ENCODE data around the gene RTTN. TPM values are rescaled to one million over a fixed set of nuclear protein-coding genes. Genes with fewer than 3 reads are reported as not detected.

Gene RTTN
- total and polyA plus RNA-seq, 10 of the 15 experiments (the other 5 are each of a cell fraction or from before 2014, with no cell fraction given) = 9.4 to 36.6 (median 15.7) TPM

DNA sequence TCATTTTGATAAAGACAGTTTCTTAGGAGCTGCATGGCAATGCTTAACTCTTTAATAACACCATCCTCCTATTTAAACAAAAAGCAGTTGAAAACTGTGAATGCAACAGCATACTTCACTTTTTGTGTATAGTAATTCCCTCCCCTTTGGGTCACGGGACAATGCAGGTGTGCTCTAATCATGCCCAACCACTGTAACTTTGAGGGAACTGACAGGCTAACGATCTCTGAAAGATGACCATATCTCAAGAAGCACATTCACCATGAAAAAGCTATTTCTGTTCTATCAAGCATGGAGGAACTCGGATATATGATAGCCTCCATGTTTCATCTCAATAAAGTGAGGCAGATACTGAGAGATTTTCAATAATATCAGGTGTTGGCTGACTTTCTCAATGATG is 176.8 kb downstream of the RTTN start (continued):
- TF ChIP-seq, protein P1, sequence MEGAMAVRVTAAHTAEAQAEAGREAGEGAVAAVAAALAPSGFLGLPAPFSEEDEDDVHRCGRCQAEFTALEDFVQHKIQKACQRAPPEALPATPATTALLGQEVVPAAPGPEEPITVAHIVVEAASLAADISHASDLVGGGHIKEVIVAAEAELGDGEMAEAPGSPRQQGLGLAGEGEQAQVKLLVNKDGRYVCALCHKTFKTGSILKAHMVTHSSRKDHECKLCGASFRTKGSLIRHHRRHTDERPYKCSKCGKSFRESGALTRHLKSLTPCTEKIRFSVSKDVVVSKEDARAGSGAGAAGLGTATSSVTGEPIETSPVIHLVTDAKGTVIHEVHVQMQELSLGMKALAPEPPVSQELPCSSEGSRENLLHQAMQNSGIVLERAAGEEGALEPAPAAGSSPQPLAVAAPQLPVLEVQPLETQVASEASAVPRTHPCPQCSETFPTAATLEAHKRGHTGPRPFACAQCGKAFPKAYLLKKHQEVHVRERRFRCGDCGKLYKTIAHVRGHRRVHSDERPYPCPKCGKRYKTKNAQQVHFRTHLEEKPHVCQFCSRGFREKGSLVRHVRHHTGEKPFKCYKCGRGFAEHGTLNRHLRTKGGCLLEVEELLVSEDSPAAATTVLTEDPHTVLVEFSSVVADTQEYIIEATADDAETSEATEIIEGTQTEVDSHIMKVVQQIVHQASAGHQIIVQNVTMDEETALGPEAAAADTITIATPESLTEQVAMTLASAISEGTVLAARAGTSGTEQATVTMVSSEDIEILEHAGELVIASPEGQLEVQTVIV (IDR thresholded peaks at IDR 0.05; ENCODE audit: borderline replicate concordance, partially characterized antibody) = no peak
- TF ChIP-seq ATF7 (IDR thresholded peaks at IDR 0.05; ENCODE audit: low read depth) = no peak; the same call in 1 of the 2 replicates
- peak; percentile 70 for TF ChIP-seq RAD51 (IDR thresholded peaks at IDR 0.05)
- TF ChIP-seq YBX1 (IDR thresholded peaks at IDR 0.05) = no peak
- TF ChIP-seq CEBPB (IDR thresholded peaks at IDR 0.05; ENCODE audit: borderline replicate concordance in 1 of 2, low read depth in 2 of 2, low read length in 2 of 2) = no peak
- no peak for TF ChIP-seq ATF2 (IDR thresholded peaks at IDR 0.05; ENCODE audit: low read length)
- TF ChIP-seq MAX (IDR thresholded peaks at IDR 0.05; ENCODE audit: low read depth, low read length) = no peak
- 0 out of 4 replicates have a peak, but pooled peaks of 1 of the 2 experiments have one; percentile 29 for TF ChIP-seq EP300 (IDR thresholded peaks at IDR 0.05; ENCODE audit: borderline replicate concordance in 1 of 2, control insufficient read depth in 1 of 2, low read depth in 2 of 2, low read length in 2 of 2)
- TF ChIP-seq RUNX3 (IDR thresholded peaks at IDR 0.05; ENCODE audit: low read length) = no peak
- TF ChIP-seq BRCA1 (IDR thresholded peaks at IDR 0.05; ENCODE audit: low read depth, low read length) = no peak
